ENCODE measurements around the gene PDZK1.
"Not testable (repeated sequence)": the region's sequence is repeated elsewhere in the genome, so short reads cannot be mapped to it uniquely, and the experiment has no call there.

DNA sequence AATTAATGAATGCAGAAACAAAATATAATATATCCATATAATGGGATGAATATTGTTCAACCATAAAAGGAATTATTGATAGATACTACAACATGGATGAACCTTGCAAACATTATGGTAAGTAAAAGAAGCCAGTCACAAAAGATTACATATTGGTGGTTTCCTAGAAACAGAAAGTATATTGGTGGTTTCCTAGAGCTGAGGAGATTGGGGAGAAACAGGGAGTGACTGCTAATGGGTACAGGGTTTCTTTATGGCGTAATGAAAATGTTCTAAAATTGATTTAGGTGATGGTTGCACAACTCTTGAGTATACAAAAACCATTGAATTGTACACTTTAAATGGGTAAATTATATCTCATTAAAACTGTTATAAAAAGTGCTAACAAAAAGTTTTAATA is 85.0 kb downstream of the PDZK1 start:
- TF ChIP-seq, protein P1, sequence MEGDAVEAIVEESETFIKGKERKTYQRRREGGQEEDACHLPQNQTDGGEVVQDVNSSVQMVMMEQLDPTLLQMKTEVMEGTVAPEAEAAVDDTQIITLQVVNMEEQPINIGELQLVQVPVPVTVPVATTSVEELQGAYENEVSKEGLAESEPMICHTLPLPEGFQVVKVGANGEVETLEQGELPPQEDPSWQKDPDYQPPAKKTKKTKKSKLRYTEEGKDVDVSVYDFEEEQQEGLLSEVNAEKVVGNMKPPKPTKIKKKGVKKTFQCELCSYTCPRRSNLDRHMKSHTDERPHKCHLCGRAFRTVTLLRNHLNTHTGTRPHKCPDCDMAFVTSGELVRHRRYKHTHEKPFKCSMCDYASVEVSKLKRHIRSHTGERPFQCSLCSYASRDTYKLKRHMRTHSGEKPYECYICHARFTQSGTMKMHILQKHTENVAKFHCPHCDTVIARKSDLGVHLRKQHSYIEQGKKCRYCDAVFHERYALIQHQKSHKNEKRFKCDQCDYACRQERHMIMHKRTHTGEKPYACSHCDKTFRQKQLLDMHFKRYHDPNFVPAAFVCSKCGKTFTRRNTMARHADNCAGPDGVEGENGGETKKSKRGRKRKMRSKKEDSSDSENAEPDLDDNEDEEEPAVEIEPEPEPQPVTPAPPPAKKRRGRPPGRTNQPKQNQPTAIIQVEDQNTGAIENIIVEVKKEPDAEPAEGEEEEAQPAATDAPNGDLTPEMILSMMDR (conservative IDR thresholded peaks at IDR 0.05; ENCODE audit: low read depth, low read length), result not testable (repeated sequence)
- TF ChIP-seq EZH2 (IDR thresholded peaks at IDR 0.05; ENCODE audit: low read length, unreplicated experiment); EZH2phosphoT487 (IDR thresholded peaks at IDR 0.05; ENCODE audit: borderline replicate concordance, low read length): not testable (repeated sequence)
